Stimulated activated CD8-positive, alpha-beta memory T cell treated with anti-CD3 and anti-CD28 coated beads, Interleukin-15, amount 100 ng/mL, for 48 hours (primary cell): ENCODE results near the gene ADAMTS1.

Experiments
- DNase-seq, 2 donors: peaks; one replicate each; pipeline ENCODE4 v3.0.0-alpha.2; 2020; ENCODE audit warnings: low read depth in 2 of 2

The ADAMTS1 gene

GRCh38 chr21:26813426-26813998 is 31.7 kb downstream of the ADAMTS1 start:
- DNase-seq, result no peak

- no peak for DNase-seq
These were observed 33.0 kb downstream of the ADAMTS1 start for GRCh38 chr21:26812173-26812572.

- no peak for DNase-seq
These were observed 33.7 kb downstream of the ADAMTS1 start for GRCh38 chr21:26811482-26811881.

GRCh38 chr21:26810676-26811415 is 34.4 kb downstream of the ADAMTS1 start:
- DNase-seq, result no peak

- no peak for DNase-seq
These were observed 34.9 kb downstream of the ADAMTS1 start for GRCh38 chr21:26810266-26810665.

GRCh38 chr21:26809745-26810144 is 35.5 kb downstream of the ADAMTS1 start:
- no peak for DNase-seq

GRCh38 chr21:26806801-26807295 is 38.4 kb downstream of the ADAMTS1 start:
- no peak for DNase-seq

- no peak for DNase-seq
These were observed 40.2 kb downstream of the ADAMTS1 start for GRCh38 chr21:26804895-26805609.

- no peak for DNase-seq
These were observed 43.7 kb downstream of the ADAMTS1 start for GRCh38 chr21:26801498-26801897.

- no peak for DNase-seq
These were observed 44.2 kb downstream of the ADAMTS1 start for GRCh38 chr21:26800970-26801431.

GRCh38 chr21:26800455-26800854 is 44.8 kb downstream of the ADAMTS1 start:
- no peak for DNase-seq

GRCh38 chr21:26800001-26800400 is 45.2 kb downstream of the ADAMTS1 start:
- no peak for DNase-seq

GRCh38 chr21:26798856-26799751 is 46.1 kb downstream of the ADAMTS1 start:
- DNase-seq, result no peak

- no peak for DNase-seq
These were observed 47.2 kb downstream of the ADAMTS1 start for GRCh38 chr21:26797878-26798456.

- no peak for DNase-seq
These were observed 49.3 kb downstream of the ADAMTS1 start for GRCh38 chr21:26795866-26796329.

- DNase-seq, result no peak
These were observed 49.8 kb downstream of the ADAMTS1 start for GRCh38 chr21:26795412-26795805.

GRCh38 chr21:26794597-26795411 is 50.4 kb downstream of the ADAMTS1 start:
- no peak for DNase-seq

- no peak for DNase-seq
These were observed 54.9 kb downstream of the ADAMTS1 start for GRCh38 chr21:26790296-26790695.

GRCh38 chr21:26788790-26789189 is 56.4 kb downstream of the ADAMTS1 start:
- DNase-seq, result no peak
